Measurements from ENCODE around the gene SLC25A47.
"Not testable (repeated sequence)": the region's sequence is repeated elsewhere in the genome, so short reads cannot be mapped to it uniquely, and the experiment has no call there.

Gene SLC25A47

DNA sequence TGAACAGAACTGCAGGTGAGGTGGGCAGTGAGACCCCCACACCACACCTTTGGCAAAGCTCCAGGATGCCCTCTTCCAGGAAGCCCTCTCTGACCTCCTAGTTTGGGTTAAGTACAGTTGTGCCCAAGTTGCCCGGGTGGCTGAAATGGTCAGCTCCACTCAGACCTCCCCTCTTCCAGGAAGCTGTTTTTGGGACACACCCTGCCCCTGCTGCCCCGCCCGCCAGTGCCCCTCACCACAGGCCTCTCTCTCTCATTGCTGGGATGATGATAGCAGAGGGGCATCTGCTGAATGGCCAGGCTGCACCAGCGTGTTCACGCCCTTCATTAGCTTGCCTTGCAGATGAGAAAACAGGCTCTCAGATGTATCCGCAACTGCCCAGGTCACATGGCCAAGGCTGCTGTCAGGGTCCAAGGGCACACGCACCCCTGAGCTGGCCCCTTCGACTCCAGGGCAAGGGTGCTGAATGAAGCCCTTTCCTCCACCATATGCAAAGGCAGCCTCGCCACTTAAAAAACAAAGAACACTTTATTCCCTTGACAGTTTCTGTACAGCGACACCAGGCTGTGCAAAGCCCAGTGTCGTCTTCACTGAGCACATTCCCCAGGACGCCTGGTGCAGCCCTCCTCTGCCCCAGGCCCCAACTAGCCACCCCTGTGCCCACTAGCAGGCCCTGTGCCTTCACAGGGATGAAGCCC is 32.4 kb upstream of the SLC25A47 start:
- no peak for DNase-seq (ENCODE audit: low read depth, low spot score)

DNA sequence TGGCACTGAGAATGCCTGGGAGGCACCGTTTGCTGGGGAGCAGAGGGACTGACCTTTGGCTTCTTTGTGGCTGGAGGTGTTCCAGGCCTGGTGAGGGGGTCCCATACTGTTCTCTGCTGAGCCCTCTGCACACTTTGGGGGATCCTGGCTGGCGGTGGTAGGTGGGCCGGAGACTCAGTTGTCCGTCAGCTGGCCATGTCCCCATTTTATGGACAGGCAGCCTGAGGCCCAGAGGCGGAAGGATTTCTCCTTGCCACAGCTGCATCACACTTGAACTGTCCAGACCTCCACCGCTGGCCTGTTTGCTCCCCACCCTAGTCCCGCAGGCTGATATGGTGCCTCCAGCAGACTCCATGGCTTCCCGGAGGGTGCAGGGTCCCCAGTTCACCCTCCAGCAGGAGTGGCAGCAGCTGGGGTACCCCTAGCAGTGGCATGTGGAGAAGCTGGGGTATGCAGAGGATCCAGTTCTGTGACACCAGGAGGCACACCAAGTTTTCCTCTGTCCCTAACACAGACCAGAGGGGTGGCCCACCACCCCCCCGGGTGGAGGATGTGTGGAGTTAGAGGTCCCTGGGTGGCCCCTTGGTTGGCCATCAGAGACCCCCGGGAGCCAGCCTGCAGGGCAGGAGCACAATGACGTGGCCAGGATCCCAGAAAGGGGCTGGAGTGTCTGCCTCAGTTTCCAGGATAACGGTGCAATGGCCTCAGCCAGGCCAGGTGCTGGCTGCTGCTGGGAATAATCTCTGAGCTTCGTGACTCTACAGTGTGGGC is 31.6 kb upstream of the SLC25A47 start:
- no peak for DNase-seq (ENCODE audit: low read depth, low spot score)

DNA sequence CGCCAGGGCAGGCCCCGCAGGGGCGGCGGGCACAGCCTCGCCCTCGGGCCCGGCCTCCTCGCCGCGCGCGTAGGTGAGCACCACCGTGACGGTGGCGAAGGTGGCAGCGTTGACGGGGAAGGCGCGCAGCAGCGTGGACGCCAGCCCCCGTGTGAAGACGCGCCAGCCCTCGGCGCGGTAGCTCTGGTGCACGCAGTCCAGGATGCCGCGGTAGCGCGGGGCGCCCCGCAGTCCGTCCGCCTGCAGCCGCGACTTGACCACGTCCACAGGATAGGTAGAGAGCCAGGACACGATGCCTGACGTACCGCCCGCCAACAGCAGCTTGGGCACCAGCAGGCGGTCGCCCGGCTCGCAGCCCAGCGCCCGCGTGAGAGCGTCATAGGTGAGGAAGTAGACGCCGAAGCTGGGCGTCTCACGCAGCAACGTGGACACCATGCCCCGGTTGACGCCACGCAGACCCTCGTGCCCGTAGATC is 30.8 kb upstream of the SLC25A47 start:
- DNase-seq (ENCODE audit: low read depth, low spot score) = no peak

DNA sequence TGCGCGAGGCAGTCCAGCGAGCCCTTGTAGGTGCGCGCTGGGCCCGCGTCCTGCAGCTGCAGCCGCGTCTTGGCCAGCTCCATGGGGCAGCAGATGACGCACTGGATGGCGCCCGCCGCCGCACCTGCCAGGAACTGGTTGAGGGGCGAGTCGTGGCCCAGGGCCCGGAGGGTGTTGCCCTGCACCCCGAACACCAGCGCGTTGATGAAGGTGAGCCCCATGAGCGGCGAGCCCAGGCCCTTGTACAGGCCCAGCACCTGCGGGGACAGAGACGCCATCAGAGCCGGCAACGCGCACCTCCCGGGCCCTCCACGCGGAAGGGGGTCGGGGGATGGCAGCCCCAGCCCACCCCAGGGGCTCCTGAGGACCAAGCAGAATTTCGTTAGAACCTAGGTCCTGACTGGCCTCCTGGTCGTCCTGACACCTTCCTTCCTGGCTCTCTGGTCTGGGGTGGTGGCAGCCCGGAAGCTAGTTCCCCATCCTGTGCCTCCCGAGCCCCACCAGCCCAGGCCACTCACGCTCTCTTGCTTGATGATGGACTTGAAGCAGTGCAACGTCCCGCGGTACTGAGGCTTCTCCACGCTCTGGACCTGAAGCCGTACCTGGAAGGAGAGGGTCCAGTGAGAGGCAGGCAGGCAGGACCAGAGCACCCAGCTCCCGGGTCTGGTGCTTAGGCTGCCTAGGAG is 30.2 kb upstream of the SLC25A47 start:
- DNase-seq (ENCODE audit: low read depth, low spot score) = no peak

DNA sequence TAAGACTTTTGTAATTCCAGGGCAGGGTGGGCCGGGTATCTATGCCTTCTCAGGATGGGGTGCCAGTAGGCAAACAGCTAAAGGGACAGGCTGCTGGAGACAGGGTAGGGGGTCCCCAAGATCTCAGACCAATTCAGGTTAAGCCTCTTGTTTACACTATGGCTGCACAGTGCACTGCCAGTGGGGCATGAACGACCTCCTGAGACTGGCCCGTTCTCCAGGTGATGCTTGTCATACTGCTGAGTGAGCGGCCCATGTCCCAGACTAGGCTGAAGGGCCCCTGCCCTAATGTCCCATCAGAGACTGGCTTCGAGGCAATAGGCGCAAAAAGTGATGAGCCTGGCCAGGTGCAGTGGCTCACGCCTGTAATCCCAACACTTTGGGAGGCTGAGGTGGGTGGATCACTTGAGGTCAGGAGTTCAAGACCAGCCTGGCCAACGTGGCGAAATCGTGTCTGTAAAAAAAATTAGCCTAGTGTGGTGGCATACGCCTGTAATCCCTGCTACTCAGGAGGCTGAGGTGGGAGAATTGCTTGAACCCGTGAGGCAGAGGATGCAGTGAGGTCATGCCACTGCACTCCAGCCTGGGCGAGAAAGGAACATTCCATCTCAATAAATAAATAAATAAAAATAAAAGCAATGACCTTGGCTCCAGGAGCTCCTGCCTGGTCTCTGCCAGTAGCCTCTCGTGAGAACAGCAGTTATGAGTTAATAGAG is 29.5 kb upstream of the SLC25A47 start:
- no peak for DNase-seq (ENCODE audit: low read depth, low spot score)

DNA sequence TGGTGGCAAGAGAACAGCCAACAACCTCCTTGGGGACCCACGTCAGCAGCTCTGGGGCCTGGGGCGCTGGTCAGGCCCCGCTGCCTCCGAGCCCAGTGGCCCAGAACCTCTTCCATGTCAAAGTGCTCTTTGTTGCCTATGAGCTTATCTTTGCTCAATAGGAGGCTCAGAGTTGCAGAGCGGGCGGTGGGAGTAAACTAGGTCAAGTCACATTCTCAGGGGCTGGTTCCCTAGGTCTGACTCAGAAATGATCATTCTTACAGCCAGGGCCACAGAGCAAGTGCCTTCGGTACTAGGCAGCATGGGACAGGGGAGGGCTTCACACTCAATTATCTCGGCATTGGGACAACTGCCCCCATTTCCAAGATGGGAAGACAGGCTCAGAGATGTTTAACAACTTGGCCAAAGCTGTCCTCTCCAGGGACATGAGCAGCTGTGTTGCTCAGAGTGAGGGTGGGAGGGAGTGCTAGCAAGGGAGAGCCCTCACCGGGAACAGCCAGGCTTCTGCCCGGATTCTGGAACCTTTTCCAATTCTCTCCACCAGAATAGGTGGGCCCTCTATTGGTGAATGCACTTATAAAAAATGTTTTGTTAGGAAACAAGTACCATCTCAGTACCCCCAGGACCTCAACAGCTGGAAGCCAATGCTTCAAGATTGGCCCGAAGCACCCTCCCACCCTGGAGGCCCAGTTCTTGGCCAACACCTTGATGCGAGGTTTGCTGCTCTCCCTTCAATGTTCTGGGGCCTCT is 28.8 kb upstream of the SLC25A47 start:
- no peak for DNase-seq (ENCODE audit: low read depth, low spot score)

DNA sequence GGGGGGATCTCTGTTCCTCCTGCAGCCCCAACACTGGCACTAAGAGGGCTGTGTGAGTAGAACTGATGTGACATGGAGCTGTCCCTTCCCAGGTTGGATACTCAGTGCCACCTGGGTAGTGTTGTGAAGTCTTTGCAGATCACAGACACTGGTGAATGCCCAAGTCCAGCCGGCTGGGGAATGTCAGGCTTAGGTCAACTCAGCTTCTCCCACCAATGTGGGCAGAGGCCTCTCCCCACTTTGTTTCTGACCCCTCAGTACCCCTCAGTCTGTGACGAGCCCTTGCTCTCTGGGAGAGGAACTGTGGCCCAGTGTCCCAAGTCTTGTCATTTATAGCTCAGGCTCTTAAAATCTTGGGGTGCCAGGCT is 28.2 kb upstream of the SLC25A47 start:
- no peak for DNase-seq (ENCODE audit: low read depth, low spot score)

DNA sequence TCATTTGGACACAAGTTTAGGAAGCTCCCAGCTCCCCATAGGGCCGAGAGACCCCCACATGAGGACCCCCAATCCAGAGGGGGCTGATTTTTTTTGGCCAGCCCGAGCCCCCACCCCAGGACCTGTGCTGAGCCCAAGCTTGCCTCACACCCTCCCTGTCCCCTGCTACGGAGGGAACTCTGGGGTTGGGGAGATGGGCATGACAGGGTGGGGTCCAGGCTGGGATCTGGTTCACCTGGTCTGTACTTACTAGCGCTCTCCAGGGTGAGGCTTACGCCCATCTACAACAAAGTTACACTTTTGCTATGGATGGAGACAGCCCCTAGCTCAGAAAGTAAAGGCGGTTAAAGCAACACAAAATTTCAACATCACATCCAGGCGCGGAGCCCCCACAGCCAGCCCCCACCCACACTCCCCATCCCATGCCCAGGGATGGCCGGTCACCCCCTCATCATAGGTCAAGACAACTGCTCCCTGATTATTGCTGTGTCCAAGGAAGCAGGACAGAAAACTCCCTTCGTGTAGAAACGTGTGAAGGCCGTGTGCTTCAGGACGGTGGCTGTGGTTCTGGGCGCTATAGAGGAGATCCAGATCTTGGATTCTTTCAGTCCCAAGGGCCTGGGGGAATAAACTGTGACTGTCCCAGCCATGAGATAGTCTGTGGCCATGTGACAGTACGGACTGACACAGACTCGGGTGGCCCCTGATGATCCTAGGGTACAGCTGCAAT is 27.6 kb upstream of the SLC25A47 start:
- DNase-seq (ENCODE audit: low read depth, low spot score) = no peak

DNA sequence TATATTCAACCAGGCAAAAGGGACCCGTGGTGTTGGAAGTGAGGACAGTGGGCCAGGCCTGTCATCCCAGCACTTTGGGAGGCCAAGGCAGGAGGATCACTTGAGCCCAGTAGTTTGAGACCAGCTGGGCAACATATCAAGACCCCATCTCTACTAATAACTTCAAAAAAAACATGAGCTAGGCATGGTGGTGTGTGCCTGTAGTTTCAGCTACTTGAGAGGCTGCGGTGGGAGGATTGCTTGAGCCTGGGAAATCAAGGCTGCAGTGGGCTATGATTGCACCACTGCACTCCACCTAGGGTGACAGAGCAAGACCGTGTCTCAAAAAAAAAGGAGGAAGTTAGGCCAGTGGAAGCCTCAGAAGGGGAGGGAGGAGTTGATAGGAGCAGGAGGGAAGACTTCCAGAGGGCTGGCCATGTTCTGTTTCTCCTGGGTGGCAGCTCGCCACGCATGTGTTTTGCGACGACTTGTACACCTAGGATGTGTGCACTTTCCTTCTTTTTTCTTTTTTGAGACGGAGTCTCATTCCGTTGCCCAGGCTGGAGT is 27.0 kb upstream of the SLC25A47 start:
- DNase-seq (ENCODE audit: low read depth, low spot score) = no peak

DNA sequence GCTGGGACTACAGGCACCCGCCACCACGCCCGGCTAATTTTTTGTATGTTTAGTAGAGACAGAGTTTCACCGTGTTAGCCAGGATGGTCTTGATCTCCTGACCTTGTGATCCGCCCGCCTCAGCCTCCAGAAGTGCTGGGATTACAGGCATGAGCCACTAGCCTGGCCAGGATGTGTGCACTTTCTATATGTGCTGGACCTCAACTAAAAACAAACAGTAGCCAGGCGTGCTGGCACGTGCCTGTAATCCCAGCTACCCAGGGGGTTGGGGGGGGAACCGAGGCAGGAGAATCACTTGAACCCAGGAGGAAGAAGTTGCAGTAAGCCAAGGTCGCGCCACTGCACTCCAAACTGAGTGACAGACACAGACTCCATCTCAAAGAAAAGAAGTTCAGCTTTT is 26.4 kb upstream of the SLC25A47 start:
- not testable (repeated sequence) for DNase-seq (ENCODE audit: low read depth, low spot score)

DNA sequence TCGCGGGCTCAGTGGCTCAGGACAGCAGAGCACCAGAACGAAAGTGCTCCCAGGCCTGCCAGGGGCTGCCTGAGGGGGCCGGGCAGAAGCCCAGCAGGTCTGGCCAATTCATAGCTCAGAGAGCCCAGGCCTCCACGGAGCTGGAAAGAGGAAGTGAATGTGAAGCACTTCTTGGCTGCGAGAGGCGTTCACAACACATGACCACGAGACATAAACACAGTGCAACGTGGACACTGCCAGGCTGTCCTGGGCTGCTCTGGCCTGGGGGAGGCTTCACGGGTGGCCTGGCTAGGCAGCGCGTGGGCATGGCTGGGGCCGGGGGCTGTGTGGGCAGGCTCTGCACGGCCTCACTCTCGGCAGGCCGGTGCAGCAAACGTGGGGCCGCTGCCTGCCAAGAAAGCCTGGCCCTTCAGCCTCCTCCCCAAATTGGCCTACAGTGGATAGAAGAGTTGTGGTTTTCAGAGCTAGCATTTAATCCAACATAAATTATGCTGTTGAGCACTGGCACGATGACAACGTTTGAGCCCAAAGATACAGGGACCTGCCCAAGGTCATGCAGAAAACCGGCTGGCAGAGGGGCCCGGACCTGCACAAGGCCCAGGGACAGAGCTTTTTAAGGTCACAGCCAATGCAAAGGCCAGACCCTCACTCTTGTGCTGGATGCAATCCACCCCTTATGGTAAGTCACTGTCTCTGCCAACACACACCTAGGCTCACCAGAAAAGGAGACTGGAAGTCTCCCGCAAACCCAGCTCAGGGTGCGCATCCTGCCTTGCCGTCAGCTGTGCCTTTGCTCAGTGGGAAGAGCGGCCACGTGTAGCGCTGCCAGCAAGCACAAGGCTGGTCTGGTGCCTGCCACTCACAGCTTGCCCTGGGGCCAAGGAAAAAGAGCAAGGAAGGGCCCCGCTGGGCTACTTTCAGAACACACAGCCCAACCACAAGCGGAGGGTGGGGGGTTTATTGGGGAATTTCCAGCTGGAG is 25.5 kb upstream of the SLC25A47 start:
- peak; percentile 86 for DNase-seq (ENCODE audit: low read depth, low spot score)

DNA sequence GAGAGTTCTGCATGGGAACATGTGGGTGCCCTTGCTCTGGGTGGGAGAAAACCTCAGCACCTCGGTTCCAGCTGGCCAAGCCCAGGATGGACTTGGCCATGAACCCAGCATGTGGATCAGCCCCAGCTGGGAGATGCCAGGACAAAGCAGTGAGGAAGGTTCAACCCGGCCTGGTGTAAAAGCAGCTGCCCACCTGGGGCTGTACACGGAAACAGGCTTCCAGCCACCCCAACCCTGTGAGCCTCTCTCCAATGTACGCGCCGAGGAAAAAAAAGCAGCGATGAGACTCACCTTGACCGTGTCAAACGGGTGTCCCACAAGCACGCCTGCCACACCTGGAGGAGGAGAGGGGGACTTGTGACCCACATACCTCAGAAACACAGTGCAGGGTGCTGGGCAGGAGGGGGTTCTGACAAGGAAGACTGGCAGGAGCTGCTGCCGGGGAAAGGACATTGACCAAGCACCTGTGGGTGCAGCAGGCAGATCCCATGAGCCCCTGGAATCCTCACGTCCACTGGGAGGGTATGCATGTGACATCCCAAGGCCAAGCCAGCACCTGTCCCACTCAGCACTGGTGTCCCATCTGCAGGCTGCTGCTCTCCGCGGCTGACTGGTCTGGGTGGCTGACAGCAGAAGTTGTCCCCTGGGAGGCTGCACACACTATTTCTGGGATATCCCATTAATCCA is 24.4 kb upstream of the SLC25A47 start:
- DNase-seq (ENCODE audit: low read depth, low spot score) = no peak

DNA sequence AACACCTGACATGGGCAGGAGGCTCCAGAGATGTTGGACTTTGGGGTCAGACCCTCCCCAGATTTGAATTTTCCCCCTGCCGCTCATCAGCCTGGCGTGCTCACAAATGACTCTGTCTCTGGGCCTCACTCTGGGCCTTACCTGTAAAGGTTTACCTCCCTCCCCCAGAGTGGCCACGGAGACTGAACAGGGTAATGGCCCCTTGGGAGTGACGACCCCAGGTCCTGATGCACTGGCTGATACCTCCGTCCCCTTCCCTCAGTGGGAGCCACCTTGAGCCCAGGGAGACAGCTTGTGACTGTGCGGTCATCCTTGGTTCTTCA is 23.9 kb upstream of the SLC25A47 start:
- no peak for DNase-seq (ENCODE audit: low read depth, low spot score)

DNA sequence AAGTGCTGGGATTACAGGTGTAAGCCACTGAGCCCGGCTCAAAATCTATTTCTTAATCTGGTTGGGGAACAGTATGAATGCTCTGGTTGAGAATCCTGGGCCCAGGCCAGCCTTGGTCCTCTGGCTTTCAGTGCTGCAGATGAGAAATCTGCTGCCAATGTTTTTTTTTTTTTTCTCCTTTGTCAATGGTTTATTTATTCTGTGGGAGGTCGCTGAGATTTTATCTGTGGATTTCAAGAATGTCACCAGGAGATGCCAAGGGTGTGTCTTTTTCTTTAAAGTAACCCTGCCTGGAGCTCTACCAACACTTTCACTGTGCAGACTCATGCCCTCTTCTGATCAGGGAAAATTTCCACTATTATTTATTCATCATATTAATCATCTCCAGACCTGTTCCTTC is 20.5 kb upstream of the SLC25A47 start:
- DNase-seq (ENCODE audit: low read depth, low spot score) = no peak

DNA sequence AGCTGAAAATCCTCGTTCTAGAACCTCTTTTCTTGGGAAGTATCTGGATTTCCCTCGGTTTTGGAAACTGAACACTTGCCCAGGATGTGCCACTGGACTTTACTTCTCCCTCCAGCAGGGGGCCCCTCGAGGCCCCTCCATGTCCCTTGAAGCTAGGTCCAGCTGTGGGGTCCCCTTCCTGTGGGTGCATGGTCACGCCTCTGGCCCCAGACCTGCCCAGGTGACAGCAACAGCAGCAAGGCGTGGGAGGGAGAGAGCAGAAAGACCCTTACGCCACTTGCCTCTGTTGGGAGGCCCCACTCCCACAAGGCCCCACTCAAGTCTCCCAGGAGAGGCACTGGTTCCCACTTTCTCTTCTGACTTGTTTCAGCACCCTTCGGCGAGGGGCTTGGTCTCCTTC is 20.0 kb upstream of the SLC25A47 start:
- peak; percentile 37 for DNase-seq (ENCODE audit: low read depth, low spot score)

DNA sequence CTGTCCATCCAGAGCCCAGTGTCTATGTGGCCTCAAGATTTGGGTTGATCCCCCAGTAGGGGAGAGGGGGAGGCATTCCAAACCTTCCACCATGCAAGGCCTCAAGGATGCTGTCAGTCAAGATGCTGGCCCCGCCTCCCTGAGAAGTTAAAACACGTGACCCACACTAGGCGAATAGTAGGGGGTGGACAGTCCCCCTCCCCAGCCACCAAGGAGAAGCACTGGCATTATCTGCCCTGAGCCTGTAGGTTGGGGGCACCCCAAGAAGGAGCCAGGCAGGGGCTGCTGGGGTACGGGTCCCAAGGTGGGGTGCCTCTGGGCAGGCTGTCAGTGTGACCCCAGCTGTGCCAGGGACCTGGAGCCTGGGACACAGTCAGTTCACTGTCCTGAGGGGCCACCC is 19.2 kb upstream of the SLC25A47 start:
- DNase-seq (ENCODE audit: low read depth, low spot score) = no peak

DNA sequence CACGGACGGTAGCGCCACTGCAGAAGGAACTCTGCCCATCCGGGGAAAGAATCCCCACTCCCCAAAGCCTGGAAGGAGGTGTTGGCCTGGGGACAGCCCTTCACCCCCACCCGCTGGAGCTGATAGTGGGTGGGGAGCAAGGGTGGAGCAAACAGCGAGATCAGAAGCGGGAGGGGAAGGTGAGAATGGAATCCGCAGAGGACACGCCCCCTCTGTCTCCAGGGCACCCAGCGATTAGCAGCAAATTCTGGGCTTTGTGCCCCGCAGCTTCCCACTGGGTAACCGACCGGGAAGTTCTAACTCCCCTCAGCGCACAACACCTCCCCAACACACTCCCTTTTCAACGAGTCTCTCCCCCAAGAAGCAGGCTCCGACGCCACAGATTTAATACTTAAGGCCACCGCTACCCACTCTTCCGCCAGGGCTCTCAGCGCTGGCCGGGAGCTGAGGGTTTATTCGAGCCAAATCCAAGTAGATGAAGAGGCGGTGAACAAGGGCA is 18.3 kb upstream of the SLC25A47 start:
- peak; percentile 80 for DNase-seq (ENCODE audit: low read depth, low spot score)

DNA sequence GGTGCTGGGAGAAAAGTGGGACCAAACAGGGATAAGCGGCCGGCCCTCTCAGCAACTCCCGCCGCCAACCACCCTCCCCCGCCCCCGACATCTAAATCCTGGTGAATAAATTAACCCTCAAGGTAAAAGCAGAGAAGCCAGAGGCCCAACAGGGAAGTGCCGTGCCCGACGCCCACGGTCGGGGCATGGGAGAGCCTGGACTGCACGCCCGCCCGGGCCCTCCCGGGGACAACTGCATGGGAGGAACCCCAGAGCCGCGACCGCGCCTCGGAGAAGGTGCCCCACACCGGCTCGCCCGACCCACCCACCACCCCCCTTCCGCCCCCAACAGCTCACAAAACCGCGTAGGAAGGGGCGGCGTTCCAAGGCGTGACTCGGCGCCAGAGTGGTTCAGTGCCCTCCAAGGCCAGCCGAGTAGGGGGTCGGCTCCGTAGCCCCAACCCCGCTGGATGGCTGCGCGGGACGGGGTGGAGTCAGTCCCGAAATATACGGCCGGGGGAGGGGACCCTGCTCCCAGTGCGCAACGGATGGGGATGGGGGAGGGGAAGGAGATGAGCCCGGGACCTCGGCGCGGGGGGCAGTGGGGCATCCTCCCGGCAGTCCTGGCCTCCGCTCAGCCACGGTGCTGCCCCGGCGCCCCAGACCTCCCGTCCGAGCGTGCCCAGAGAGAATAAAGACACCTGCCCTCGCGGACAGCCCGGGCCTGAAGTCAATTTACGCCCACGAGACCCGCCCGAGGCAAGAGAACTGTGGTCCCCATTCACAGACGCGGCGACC is 17.6 kb upstream of the SLC25A47 start:
- peak; percentile 58 for DNase-seq (ENCODE audit: low read depth, low spot score)
